Measurements from ENCODE around the gene VPS72. TPM values are rescaled to one million over a fixed set of nuclear protein-coding genes. Genes with fewer than 3 reads are reported as not detected.
A peak's percentile ranks its signal among the peaks of the same experiment; 100 is the strongest.

Gene VPS72
- total and polyA plus RNA-seq, 9 of the 15 experiments (the other 6 are each of a cell fraction or from before 2014, with no cell fraction given), result 7.2 to 131 (median 75.7) TPM

GRCh38 chr1:151165738-151166504 is 24.1 kb downstream of the VPS72 start, which contains the start of the genes LYSMD1 and SCNM1 (continued):
- TF ChIP-seq, protein P1, sequence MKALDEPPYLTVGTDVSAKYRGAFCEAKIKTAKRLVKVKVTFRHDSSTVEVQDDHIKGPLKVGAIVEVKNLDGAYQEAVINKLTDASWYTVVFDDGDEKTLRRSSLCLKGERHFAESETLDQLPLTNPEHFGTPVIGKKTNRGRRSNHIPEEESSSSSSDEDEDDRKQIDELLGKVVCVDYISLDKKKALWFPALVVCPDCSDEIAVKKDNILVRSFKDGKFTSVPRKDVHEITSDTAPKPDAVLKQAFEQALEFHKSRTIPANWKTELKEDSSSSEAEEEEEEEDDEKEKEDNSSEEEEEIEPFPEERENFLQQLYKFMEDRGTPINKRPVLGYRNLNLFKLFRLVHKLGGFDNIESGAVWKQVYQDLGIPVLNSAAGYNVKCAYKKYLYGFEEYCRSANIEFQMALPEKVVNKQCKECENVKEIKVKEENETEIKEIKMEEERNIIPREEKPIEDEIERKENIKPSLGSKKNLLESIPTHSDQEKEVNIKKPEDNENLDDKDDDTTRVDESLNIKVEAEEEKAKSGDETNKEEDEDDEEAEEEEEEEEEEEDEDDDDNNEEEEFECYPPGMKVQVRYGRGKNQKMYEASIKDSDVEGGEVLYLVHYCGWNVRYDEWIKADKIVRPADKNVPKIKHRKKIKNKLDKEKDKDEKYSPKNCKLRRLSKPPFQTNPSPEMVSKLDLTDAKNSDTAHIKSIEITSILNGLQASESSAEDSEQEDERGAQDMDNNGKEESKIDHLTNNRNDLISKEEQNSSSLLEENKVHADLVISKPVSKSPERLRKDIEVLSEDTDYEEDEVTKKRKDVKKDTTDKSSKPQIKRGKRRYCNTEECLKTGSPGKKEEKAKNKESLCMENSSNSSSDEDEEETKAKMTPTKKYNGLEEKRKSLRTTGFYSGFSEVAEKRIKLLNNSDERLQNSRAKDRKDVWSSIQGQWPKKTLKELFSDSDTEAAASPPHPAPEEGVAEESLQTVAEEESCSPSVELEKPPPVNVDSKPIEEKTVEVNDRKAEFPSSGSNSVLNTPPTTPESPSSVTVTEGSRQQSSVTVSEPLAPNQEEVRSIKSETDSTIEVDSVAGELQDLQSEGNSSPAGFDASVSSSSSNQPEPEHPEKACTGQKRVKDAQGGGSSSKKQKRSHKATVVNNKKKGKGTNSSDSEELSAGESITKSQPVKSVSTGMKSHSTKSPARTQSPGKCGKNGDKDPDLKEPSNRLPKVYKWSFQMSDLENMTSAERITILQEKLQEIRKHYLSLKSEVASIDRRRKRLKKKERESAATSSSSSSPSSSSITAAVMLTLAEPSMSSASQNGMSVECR (CRISPR knock-in tag; IDR thresholded peaks at IDR 0.05), result peak; percentile 93
- TF ChIP-seq SIRT6 (IDR thresholded peaks at IDR 0.05; ENCODE audit: low read depth, low read length), result no peak
- no peak for TF ChIP-seq MIER1 (IDR thresholded peaks at IDR 0.05; ENCODE audit: low read depth)
- TF ChIP-seq, protein P2, sequence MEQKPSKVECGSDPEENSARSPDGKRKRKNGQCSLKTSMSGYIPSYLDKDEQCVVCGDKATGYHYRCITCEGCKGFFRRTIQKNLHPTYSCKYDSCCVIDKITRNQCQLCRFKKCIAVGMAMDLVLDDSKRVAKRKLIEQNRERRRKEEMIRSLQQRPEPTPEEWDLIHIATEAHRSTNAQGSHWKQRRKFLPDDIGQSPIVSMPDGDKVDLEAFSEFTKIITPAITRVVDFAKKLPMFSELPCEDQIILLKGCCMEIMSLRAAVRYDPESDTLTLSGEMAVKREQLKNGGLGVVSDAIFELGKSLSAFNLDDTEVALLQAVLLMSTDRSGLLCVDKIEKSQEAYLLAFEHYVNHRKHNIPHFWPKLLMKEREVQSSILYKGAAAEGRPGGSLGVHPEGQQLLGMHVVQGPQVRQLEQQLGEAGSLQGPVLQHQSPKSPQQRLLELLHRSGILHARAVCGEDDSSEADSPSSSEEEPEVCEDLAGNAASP (IDR thresholded peaks at IDR 0.05), result no peak
- TF ChIP-seq, protein P3, sequence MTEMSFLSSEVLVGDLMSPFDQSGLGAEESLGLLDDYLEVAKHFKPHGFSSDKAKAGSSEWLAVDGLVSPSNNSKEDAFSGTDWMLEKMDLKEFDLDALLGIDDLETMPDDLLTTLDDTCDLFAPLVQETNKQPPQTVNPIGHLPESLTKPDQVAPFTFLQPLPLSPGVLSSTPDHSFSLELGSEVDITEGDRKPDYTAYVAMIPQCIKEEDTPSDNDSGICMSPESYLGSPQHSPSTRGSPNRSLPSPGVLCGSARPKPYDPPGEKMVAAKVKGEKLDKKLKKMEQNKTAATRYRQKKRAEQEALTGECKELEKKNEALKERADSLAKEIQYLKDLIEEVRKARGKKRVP (CRISPR knock-in tag; IDR thresholded peaks at IDR 0.05), result no peak
- TF ChIP-seq BMI1 (IDR thresholded peaks at IDR 0.05; ENCODE audit: low read length), result no peak
- TF ChIP-seq TRIM25 (IDR thresholded peaks at IDR 0.05; ENCODE audit: borderline replicate concordance), result peak; percentile 97
- no peak for TF ChIP-seq HMG20A (CRISPR knock-in tag; conservative IDR thresholded peaks at IDR 0.05)
- no peak for TF ChIP-seq SMAD2 (IDR thresholded peaks at IDR 0.05; ENCODE audit: low read depth, low read length)
- TF ChIP-seq ZKSCAN1 (IDR thresholded peaks at IDR 0.05; ENCODE audit: low read depth, low read length), result peak; percentile 25; the same call in 1 of the 2 replicates
- no peak for TF ChIP-seq ZNF311 (CRISPR knock-in tag; IDR thresholded peaks at IDR 0.05)
- peak; percentile 58; the same call in 1 of the 2 replicates for TF ChIP-seq TEAD4 (IDR thresholded peaks at IDR 0.05; ENCODE audit: low read length)
- TF ChIP-seq TEAD4 (CRISPR knock-in tag; IDR thresholded peaks at IDR 0.05; ENCODE audit: borderline replicate concordance), result no peak
- TF ChIP-seq SMARCA4 (IDR thresholded peaks at IDR 0.05), result no peak
- no peak for TF ChIP-seq RBM34 (IDR thresholded peaks at IDR 0.05; ENCODE audit: borderline replicate concordance, insufficient read depth, low read length)
- peak; percentile 2 to 31 for TF ChIP-seq E2F6 (IDR thresholded peaks at IDR 0.05; ENCODE audit: borderline replicate concordance in 1 of 2, extremely low read depth in 1 of 2, insufficient read depth in 1 of 2, insufficient read length in 1 of 2, low read depth in 1 of 2, low read length in 1 of 2, poor library complexity in 1 of 2, severe bottlenecking in 1 of 2)
- peak; percentile 83 for TF ChIP-seq RBM39 (optimal IDR thresholded peaks at IDR 0.05; ENCODE audit: low read depth, low read length)
- TF ChIP-seq ZNF175 (CRISPR knock-in tag; IDR thresholded peaks at IDR 0.05; ENCODE audit: low read depth), result peak; percentile 87

Measured in K562 (cell line).